ENCODE results near the gene RERE. TPM values are rescaled to one million over a fixed set of nuclear protein-coding genes. Genes with fewer than 3 reads are reported as not detected.
A peak's percentile ranks its signal among the peaks of the same experiment; 100 is the strongest.

The RERE gene
- total and polyA plus RNA-seq, 4 donors = 26.8 to 133 (median 82.7) TPM

DNA sequence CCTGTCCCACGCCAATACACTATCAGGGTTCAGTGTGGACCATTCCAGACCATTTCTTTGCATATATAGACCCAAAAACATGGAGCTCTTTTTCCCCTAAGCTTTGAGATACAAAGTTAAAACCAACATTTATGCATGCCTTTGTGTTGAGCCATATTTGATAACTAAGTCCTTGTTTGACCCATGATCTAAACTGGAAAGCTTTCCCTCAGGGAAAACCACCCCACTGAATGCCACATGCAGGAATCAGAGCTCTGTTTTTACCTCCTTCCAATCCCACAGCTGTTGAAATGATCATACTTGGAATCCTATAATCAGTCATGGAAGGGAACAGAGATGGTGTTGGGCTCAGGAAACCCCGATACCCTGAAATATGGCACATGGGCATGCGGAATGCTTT, 514.3 kb downstream of the RERE start:
- no peak for ATAC-seq (ENCODE audit: low FRiP score)
- DNase-seq = no peak
- intact Hi-C loops (cut with DNase I) = loop anchor here in 1 of 2 donors (10.0 kb wide), 1 partner anchor 58 kb away; no protein-coding TSS in a partner anchor
- Histone ChIP-seq H3K4me1 (ENCODE audit: control insufficient read depth in 1 of 2, insufficient read depth in 2 of 2, low read length in 2 of 2) (peaks cover 3 to 8% of the 10 kb centered on the region in 2 donors), H3K27me3 (ENCODE audit: control insufficient read depth in 1 of 2, insufficient read depth in 2 of 2, low read length in 1 of 2) (no peaks in the 10 kb centered on the region), H3K36me3 (ENCODE audit: control insufficient read depth in 1 of 2, insufficient read depth in 2 of 2, low read length in 1 of 2) (no peaks in the 10 kb centered on the region), H3K9me3 (ENCODE audit: control insufficient read depth, low read length) (no peaks in the 10 kb centered on the region), H3K27ac (ENCODE audit: low read depth in 1 of 2, low read length in 2 of 2) (peak overlapping the region; percentile 20 to 59), H3K4me3 (ENCODE audit: low read length in 2 of 2) (no peak overlapping the region)
- 30 to 34% methylated on average over 3 of the region's 3 CpGs for WGBS, 2 donors

Small RNAs within 50 kb of the gene (microRNA-seq; reads per million reads assigned to microRNA genes)
- gene MIR6728 = 0 reads per million in 2 donors

Other genes with a start within 250 kb of the RERE start
- 100 to 1,000 TPM; 542 to 688 TPM for gene ENO1, start 61.0 kb upstream of the RERE start, total RNA-seq
- 100 to 1,000 TPM; 333 to 514 TPM for gene ENO1, start 61.0 kb upstream of the RERE start, polyA plus RNA-seq
- not detected for gene CA6, start 128.2 kb upstream of the RERE start, total RNA-seq
- gene CA6, start 128.2 kb upstream of the RERE start, polyA plus RNA-seq = not detected
- gene SLC2A7, start 208.8 kb upstream of the RERE start, total RNA-seq = not detected
- not detected for gene SLC2A7, start 208.8 kb upstream of the RERE start, polyA plus RNA-seq